ENCODE data around the gene CPLX3.

Gene CPLX3

GRCh38 chr15:74802862-74803447 lies 23.5 kb upstream of the CPLX3 start:
- DNase-seq, result no peak

- no peak for DNase-seq
These were observed 21.5 kb upstream of the CPLX3 start for GRCh38 chr15:74804935-74805334.

GRCh38 chr15:74807282-74807681 lies 19.1 kb upstream of the CPLX3 start:
- no peak for DNase-seq

GRCh38 chr15:74808078-74808839 lies 18.2 kb upstream of the CPLX3 start:
- no peak for DNase-seq

- no peak for DNase-seq
These were observed 17.6 kb upstream of the CPLX3 start for GRCh38 chr15:74808840-74809229.

- DNase-seq, result no peak
These were observed 17.2 kb upstream of the CPLX3 start for GRCh38 chr15:74809242-74809641.

- DNase-seq, result no peak
These were observed 16.5 kb upstream of the CPLX3 start for GRCh38 chr15:74809956-74810355.

- DNase-seq, result no peak
These were observed 13.9 kb upstream of the CPLX3 start, which contains the start of gene LMAN1L for GRCh38 chr15:74812533-74812932. LMAN1L (plus strand) TSS chr15:74812835; CDS start chr15:74812855, 20 bp downstream.

- no peak for DNase-seq
These were observed 11.1 kb upstream of the CPLX3 start for GRCh38 chr15:74815121-74815934.

GRCh38 chr15:74815961-74816360 lies 10.5 kb upstream of the CPLX3 start:
- DNase-seq, result no peak

GRCh38 chr15:74816624-74817369 lies 9.6 kb upstream of the CPLX3 start:
- no peak for DNase-seq

GRCh38 chr15:74817370-74817737 lies 9.1 kb upstream of the CPLX3 start:
- DNase-seq, result no peak

- no peak for DNase-seq
These were observed 6.4 kb upstream of the CPLX3 start for GRCh38 chr15:74820056-74820455.

- no peak for DNase-seq
These were observed 5.2 kb upstream of the CPLX3 start for GRCh38 chr15:74821091-74821789.

GRCh38 chr15:74821790-74822158 lies 4.7 kb upstream of the CPLX3 start:
- DNase-seq, result no peak

GRCh38 chr15:74822233-74822632 lies 4.2 kb upstream of the CPLX3 start:
- no peak for DNase-seq

GRCh38 chr15:74823324-74823723 lies 3.1 kb upstream of the CPLX3 start:
- DNase-seq, result no peak

- no peak for DNase-seq
These were observed 1.5 kb upstream of the CPLX3 start for GRCh38 chr15:74824976-74825375.

- no peak for DNase-seq
These were observed 561 bp upstream of the CPLX3 start for GRCh38 chr15:74825866-74826265.

GRCh38 chr15:74826921-74827320 lies 494 bp downstream of the CPLX3 start:
- no peak for DNase-seq

- no peak for DNase-seq
These were observed 1.2 kb downstream of the CPLX3 start for GRCh38 chr15:74827614-74828013.

- DNase-seq, result no peak
These were observed 2.4 kb downstream of the CPLX3 start for GRCh38 chr15:74828835-74829234.

All from right kidney (tissue), 1 donor.